GM18858 (cell line): ENCODE measurements around the gene KCTD16.
A peak's percentile ranks its signal among the peaks of the same experiment; 100 is the strongest.

Experiments
- ATAC-seq: cut with Tn5 transposase; IDR thresholded peaks from one replicate; pipeline ENCODE4 v1.9.1; 2021; ENCODE audit not compliant: unreplicated experiment

The KCTD16 gene

DNA sequence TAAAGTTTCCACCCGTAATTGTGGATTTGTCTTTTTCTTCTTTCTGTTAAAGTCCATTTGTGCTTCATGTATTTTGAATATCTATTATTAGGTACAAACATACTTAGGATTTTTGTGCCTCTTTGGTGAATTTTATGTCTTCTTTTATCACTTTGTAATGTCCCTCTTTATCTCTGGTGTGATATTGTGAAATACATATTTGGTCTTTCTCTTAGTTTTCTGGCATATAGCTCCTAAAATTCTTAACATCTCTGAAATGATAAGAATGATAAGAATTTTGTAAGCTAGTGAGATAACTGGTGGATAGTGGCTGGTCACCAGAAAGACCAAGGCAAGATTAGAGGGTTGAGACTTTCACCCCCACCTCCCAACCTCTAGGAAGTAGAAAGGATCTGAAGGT is 111.1 kb downstream of the KCTD16 start:
- ATAC-seq, result no peak

DNA sequence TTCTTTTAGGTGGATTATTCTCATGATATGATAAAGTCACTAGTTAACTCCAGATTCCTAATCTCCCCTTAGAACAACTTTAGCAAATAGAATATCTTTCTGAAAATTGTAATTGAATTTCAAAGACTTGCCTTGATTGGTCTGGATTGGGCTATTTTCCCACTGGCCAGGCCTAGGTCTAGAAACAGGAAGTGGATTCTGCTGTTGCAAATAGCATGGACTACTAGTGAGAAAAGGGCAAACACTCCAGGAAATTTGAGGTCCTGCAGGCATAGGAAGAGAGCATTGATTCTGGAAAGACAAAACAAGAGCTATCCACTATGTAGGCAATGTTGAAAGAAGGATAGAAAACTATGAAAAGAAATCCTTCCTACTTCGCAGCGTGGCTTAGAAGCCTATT is 113.4 kb downstream of the KCTD16 start:
- ATAC-seq, result no peak

DNA sequence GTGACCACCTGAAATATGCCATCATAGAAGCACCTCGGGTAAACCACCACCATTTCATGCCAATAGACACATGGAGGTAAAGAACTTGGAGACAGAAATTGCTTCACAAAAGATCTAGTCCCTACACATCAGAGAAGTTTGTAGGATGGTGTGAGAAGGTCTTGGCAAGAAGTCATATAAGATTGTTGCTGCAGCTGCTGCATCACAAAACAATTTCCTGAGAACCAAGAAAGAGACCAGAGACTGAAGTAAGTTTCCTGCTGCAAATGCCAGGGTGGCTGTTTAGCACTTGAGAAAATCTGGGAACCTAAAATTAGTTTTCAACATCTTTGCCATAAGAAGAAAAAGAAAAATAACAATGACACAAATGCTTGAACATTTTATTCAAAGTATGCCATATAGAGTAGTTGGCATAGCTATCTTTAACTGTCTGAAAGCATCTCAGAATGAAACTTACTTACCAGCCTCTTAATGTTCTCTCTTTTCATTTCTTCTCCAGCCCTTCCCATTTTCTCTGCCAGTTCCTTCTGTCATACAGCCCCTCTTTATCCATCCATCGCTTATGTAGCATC is 114.3 kb downstream of the KCTD16 start:
- no peak for ATAC-seq

DNA sequence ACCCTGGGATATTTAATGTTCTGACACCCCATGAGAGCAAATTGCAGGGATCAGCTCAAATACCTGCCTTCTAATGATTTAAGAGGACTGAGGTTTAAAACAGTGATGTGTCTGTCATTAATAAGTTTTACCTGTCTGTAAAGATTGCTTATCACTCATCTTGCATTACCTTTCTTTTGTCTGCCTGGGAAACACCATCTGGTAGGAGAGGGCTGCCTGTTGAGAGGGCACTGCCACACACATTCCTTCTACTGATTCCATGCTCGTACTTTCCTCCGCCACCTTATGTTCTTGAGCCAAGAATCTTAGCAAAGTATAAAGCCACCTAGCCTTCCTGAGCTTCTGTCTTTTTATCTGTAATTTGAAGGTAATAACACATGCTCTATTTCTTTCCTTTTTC is 118.6 kb downstream of the KCTD16 start:
- no peak for ATAC-seq

DNA sequence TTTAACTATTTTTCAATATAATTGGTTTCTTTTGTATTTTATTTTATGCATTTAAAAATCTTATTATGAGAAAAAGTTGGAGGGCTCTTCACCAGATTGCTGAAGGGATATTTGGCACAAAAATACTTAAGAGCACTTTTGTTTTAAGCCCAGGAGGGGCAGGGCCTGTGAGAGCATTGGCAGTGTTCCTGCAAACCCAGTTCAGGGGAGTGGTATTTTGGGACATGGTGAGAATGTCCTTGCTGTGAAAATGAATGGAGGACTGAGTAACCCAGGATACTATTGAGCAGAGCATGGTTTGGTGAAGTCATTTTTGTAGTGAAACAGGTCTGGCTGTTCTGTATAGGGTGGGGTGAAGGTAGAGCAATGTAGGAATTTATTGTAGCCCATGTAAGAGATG is 121.4 kb downstream of the KCTD16 start:
- ATAC-seq, result no peak

DNA sequence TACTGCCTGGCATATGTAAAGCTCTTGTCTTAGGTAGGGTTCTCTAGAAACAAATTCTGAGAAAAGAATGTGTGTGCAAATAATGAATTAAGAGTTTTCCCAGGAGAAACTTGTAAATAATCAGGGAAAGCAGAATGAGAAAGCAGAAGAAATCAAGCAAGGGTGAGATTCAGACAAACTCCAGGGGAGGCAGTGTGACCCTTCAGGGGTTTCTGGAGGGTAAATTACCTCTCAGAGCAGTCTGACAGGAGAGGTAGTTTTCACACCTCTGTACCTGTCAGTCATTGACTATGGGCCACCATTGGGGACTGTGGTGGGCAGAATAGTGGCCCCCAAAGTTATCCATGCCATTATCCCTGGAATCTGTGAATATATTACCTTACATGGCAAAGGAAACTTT is 124.6 kb downstream of the KCTD16 start:
- no peak for ATAC-seq

DNA sequence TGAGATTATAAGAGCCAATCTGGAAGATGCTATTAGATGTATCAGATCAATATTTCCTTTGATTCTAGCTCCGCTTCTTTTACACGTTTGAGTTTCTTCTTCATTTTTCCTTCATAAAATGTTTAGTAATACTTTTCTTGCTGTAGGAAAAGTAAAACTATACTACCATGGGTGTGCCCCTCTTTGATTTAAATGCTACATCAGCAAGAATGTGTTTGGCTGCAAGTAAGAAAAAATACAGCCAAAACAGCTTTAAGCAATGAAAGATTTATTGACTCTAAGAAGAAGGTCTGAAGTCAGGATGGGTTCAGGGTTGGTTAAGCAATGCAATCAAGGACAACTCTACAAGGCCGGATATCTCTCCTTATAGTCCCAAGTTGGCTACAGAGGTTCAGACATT is 126.4 kb downstream of the KCTD16 start:
- no peak for ATAC-seq

DNA sequence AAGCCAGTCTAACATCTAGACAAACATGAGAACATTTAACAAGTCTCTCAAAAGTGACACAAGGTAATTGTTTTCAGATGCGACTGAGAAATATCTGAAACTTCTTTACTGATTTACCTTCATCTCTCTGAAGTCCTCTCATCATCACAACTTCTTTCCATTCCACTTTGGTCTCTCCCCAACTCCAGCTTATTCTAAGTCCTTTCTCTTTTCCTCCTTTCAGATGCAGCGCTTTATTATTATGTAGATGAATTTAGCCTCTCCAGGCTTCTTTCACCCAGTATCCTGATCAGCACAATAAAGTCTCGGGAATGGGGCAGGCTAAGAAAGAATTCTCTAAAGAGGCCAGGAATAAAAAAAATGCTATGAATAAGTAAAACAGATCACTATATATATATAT is 128.0 kb downstream of the KCTD16 start:
- ATAC-seq, result no peak

DNA sequence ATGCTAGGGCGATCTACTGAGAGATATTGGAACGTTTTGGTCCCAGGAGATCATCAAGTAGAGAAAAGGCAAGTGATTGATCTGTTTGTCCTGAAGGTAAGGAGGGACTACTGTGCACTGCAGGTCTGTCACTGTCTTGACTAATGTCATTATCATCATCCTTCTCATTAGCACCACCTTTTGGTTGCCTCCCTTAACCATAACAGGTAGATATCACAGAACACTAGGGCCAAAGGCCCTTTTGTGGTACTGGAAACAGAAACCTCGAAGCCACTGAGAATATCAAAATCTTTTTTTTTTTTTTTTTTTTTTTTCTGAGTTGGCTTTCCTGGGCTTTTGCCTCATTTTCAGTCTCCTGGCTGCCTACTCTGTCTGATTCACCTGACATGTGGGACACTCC is 134.0 kb downstream of the KCTD16 start:
- peak; percentile 39 for ATAC-seq

DNA sequence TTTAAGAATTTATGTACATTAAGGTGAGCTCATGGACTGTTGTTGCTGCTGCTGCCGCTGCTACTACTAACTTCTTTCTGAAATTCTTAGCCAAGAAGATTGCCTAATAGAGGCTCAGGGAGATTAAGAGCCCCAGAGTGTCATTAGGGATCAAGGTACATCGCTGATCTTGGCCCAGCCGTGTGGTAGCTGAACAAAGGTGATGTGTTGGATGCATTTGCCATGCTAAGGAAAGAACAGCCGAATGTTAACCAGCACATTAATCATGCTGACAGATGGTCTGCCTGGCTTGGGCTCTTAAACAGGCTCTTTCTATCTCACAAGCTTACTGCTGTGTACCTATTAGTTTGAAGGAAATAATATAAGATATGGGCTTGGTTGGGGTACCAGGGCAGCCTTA is 137.1 kb downstream of the KCTD16 start:
- ATAC-seq, result no peak

DNA sequence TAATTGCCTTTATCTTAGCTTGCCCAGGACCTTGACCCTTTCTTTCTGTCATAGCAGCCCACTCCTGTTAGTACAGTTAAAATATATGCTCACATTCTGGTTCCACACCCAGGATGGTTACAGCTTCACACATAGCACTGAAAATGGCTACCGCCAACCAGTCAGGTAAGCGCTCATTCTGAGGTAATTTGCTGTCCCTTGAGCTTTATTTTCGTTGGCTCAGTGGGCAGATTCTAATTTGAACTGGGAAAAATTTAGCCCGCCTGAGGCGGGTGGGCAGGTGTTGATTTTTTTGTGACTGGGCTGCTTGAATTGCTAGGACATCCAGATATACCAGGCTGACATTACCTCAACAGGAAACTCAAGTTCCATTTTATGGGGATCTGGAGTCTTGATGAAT is 137.5 kb downstream of the KCTD16 start:
- no peak for ATAC-seq

DNA sequence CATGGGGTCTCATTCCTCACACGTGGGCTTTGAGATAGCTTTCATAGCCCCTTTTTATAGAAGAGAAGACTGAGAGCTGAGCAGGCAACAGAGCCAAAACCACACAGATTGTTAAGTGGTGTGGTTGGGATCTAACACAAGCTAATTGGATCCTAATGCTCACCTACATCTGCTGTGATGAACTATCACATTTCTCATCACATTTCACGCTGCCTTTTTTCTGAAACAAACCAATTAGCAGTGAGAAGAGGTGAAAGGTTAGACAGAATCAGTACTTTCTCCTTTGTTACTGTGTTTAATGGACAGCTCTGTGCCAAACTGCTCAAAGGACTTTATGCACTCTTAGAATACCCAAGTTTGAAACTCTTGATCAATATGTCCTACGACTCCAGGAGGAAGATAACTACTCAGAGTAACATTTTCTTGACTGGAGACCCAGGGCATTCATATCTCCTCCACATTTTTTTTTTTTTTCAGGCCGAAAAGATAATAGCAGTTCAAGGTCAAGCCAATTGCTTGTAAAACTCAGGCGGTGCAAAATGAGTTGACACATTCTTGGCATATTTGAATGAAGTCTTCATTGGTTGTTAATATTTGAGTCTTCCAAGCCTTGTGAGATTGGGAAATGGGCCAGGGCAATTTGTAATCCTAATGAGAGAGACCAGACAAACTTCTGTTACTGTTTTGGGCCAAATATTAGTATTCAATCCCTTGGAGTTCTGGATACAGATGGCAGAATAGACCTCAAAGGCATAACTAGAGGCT is 138.4 kb downstream of the KCTD16 start:
- no peak for ATAC-seq

DNA sequence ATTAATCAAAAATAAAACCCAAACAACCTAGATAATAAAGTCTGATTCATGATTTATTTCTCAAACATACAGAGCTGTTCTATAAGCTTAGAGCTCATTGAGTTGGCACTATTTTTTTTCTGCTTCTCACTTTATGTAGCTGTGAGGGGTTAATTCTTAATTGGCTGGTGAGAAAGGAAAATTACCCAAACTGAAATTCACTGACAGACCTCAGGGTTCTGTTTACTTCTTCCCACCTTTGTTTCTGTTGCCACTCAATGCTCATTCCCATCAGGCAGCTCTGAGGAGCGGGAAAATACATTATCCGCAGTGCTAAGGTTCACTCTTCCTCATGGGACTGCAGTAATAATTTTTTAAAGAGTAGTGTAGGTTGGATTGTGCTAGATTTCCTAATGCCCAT is 139.9 kb downstream of the KCTD16 start:
- ATAC-seq, result no peak

DNA sequence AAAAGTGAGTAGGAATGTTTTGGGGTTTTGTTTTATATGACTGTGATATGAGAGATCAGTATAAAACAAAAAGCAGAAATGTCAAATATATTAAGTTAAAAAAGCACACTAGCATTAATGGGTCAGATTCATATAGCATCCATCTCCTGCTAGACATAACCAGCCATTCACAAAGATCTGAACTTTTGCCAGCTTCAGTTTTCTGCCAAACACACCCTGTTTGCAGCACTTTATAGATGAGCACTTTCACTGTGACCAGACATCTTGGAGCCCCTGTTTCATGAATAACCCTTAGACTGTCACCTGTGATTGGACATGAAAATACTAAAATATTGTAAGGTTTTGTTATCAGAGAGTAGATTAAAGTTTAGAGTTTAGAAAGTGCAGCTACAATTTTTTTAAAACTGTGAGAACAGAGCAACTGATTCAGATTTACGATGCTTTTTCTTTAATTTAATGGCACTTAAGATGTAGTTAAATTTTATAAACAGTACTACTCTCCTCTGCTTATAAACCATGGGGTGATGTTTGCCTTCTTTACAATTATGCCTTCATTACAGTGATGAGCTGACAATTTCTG is 142.6 kb downstream of the KCTD16 start:
- ATAC-seq, result no peak

DNA sequence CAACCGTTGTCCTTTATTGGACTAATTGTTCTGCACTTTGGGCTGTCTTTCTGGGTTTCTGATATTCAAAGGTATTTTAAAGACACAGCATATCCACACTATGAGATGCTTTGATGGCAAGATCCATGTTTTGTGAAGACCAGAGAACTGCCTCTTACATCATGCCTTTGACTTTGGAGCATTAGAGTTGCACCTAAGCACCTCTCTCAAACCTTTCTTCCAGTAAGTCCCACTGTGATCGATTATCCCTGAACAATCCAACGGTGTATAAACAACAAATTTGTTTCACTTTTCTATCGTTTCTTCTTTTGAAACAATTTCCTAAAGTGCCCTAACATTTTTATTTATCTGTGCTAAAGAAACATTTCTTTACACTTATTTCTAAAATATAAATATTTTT is 144.4 kb downstream of the KCTD16 start:
- no peak for ATAC-seq

DNA sequence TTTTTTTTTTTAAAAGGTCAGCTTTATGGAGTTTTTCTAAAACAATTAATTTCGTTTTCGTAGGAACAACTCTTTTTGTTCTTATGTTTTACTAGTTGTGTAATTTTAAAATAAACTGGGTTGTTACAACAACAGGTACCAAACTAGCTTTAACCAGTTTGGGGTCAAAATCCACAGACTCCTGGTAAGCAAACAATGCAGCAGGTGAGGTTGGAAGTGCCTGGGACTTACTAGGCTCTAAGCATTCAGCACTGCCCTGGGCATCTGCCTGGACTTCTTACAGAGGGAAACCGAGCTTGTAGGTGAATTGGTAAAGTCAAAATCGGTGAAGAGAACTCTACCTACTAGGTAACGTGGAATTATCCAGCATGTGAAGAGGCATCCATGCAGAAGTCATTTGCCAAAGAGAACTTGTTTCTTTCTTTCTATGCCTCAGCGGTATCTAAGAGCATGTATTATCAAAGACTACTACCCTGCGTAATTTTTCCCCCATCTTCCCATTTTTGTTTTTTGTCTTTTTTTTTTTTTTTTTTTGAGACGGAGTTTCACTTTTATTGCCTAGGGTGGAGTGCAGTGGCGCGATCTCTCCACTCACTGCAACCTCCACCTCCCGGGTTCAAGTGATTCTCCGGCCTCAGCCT is 145.4 kb downstream of the KCTD16 start:
- no peak for ATAC-seq

DNA sequence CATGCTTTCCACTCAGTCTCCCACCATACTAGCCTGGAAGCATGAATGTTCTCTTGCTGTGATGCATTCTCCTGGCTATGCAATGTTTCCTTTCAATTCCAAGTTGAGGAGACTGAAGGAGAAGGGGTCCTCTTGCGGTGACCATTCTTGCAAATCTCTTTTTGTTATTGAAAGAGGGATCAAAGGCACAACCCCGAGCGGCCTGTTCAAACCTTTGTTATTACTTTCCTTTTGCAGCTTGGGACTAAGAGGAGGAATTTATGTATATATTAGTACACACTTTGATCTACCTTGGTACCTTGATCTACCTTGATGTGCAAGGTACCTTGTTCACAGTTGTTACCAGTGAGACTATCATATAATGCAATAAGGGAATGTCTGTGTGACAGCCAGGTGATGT is 147.3 kb downstream of the KCTD16 start:
- ATAC-seq, result no peak

DNA sequence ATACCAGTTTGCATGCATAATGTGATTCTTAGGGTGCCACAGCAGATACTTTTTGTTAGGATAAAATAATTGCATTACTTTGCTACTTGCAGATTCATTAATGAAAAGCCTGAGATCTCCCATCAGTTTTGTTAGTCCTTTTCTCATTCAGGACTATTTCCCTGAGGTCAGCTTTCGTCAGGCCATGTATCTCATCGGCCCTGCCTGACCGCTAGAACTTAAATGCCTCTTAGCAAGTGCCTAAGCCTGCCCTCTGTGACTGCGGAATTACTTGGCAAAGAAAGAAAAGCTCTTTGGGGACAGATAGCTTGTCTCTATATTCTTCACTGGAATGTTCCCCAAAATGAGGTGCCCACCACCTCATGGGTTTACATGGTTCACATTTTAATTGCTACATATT is 147.8 kb downstream of the KCTD16 start:
- ATAC-seq, result no peak

DNA sequence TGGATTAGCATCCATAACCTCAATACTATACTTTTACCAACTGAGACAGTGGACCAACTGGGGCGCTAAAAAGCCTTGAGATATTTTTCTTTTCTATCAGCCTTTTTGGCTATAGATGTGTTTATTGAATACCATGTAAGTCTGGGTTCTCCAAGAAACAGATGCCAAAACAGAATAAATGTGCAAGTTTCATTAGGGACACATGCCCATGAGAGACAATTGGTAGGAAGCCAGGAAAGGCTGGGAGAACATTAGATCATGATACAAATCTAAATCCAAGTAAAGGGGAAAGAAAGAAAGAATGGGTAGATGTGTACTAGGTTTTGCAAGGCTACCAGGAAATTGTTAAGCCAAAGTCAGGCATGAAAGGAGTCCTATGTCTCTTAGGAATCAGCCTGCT is 152.5 kb downstream of the KCTD16 start:
- ATAC-seq, result no peak

DNA sequence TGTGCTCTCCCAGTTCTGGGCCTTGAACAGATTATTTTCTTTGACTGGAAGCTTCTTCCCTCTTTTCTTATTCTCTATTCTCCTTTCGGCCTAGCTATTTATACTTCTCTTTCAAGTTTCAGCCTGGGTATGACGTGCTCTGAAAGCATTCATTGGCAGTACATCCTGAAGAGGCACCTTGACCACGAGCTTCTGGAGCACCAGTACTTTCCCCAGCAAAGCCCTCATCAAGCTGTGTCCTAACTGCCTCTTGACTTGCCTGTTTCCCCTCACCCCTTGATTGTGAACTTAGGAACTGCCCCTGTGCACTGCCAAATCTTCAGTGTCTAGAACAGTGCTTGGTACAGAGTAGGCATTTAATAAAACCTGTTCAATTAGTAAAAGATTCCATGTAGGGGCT is 154.9 kb downstream of the KCTD16 start:
- no peak for ATAC-seq

DNA sequence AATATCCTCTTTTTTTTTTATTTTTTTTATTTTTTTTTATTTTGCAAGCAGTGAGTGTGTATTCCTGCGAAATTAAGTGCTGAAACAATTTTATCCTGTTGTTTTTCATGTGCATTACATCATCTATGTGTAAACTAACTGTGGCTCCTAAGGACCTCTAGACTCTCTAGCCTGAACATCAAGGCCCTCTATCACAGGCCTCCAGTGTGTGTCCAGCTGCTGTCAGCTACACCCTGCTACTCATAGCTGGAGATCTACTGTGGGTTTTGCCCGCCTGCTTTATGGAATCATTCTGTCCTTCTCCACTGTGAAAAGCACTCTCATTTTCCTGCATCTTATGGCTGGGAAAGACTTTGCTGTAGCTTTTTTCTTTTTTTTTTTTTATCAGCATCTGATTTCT is 157.8 kb downstream of the KCTD16 start:
- no peak for ATAC-seq

DNA sequence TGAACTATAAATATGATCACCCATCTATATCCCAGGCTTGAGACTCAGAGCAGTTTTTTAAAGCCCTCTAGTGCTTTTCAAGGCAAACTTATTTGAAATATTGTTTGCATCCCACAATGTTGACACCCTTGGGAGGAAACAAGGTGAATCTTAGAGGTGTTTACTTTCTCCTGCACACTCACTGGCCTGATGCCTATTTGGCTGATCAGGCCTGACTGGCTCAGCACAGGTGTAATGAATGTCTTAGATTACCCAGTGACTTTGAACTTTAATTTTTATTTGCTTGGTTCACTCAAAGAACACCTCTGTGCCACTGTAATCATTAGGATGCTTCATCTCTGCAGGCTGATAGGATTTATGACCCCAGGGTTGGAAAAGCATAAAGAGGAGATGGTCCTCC is 158.3 kb downstream of the KCTD16 start:
- ATAC-seq, result no peak
